IMR-90 (cell line): ENCODE measurements around the gene LRP1-AS. TPM values are rescaled to one million over a fixed set of nuclear protein-coding genes. Genes with fewer than 3 reads are reported as not detected.

Experiments used
- ATAC-seq: fragments of 200-7000 bp; cut with Tn5 transposase; 2 replicates; pipeline ENCODE4 v1.9.1; 2020; ENCODE audit warnings: low read depth, mild to moderate bottlenecking, moderate library complexity
- BruUV-seq: library from RNA; stranded (reverse); fragments of 400-500 nt; replicated peaks from 2 replicates; lab custom pipeline; 2021; lab: Mats Ljungman, UMichigan
- CTCF ChIA-PET: fragments of 300-600 bp; formaldehyde crosslinking; extraction: SDS; loops from one replicate; lab custom pipeline; 2021; ENCODE audit warnings: antibody characterized with exemption; lab: Yijun Ruan, JAX
- POLR2A ChIA-PET: fragments of 300-600 bp; sonication (Branson Sonifier 250); formaldehyde crosslinking; loops from one replicate; lab custom pipeline; 2022; ENCODE audit warnings: antibody characterized with exemption; ENCODE audit not compliant: unreplicated experiment; lab: Charles Lee
- DNase-seq: peaks from one replicate; pipeline ENCODE4 v3.0.0; 2013
- H2AFZ ChIP-seq: replicated peaks from 2 replicates; pipeline ENCODE3; 2013; ENCODE audit warnings: low read length, mild to moderate bottlenecking; ENCODE audit not compliant: poor library complexity
- H2AK5ac ChIP-seq: 2 replicates; pipeline ENCODE4 v1.6.1; 2013; ENCODE audit warnings: low read depth, low read length, inconsistent platforms
- H2AK9ac ChIP-seq: replicated peaks from 2 replicates; pipeline ENCODE3; 2013; ENCODE audit warnings: mild to moderate bottlenecking, low read depth, low read length, moderate library complexity; ENCODE audit not compliant: poor library complexity
- H2BK120ac ChIP-seq: 2 replicates; pipeline ENCODE4 v1.6.1; 2013; ENCODE audit warnings: low read depth, low read length, inconsistent platforms
- H2BK15ac ChIP-seq: 3 replicates; pipeline ENCODE4 v1.6.1; 2013; ENCODE audit warnings: low read depth, low read length, inconsistent platforms
- H2BK20ac ChIP-seq: 2 replicates; pipeline ENCODE4 v1.6.1; 2013; ENCODE audit warnings: low read depth, mild to moderate bottlenecking, inconsistent platforms, low read length, moderate library complexity
- H2BK5ac ChIP-seq: 2 replicates; pipeline ENCODE4 v1.6.1; 2013; ENCODE audit warnings: mild to moderate bottlenecking, low read depth, low read length, inconsistent platforms; ENCODE audit not compliant: poor library complexity, severe bottlenecking
- H3K14ac ChIP-seq: replicated peaks from 2 replicates; pipeline ENCODE4 v1.6.1; 2013; ENCODE audit warnings: low read depth, low read length, inconsistent platforms
- H3K18ac ChIP-seq: 2 replicates; pipeline ENCODE4 v1.6.1; 2013; ENCODE audit warnings: low read depth, low read length, control low read depth
- H3K23ac ChIP-seq: 2 replicates; pipeline ENCODE4 v1.6.1; 2013; ENCODE audit warnings: low read depth, low read length, inconsistent platforms
- H3K27ac ChIP-seq: 2 replicates; pipeline ENCODE4 v1.5.1; 2013; ENCODE audit warnings: mild to moderate bottlenecking, control low read depth, low read length; ENCODE audit not compliant: insufficient read depth
- H3K27me3 ChIP-seq: 2 replicates; pipeline ENCODE4 v1.6.1; 2013; ENCODE audit warnings: low read length; ENCODE audit not compliant: control insufficient read depth, insufficient read depth
- H3K36me3 ChIP-seq: 2 replicates; pipeline ENCODE4 v1.6.1; 2013; ENCODE audit warnings: low read length, mixed read lengths; ENCODE audit not compliant: control insufficient read depth, insufficient read depth
- H3K4ac ChIP-seq: 2 replicates; pipeline ENCODE4 v1.6.1; 2013; ENCODE audit warnings: low read depth, low read length, inconsistent platforms
- H3K4me1 ChIP-seq: 2 replicates; pipeline ENCODE4 v1.6.1; 2013; ENCODE audit warnings: low read length, mixed read lengths; ENCODE audit not compliant: control insufficient read depth, insufficient read depth
- H3K4me2 ChIP-seq: 2 replicates; pipeline ENCODE4 v1.6.1; 2013; ENCODE audit warnings: low read depth, mild to moderate bottlenecking, control low read depth, low read length, moderate library complexity
- H3K4me3 ChIP-seq: 2 replicates; pipeline ENCODE4 v1.5.1; 2013; ENCODE audit warnings: low read depth, mild to moderate bottlenecking, control low read depth, low read length, moderate library complexity; ENCODE audit not compliant: insufficient read depth
- H3K56ac ChIP-seq: 2 replicates; pipeline ENCODE4 v1.6.1; 2013; ENCODE audit warnings: low read length, inconsistent platforms; ENCODE audit not compliant: insufficient read depth; ENCODE audit errors: extremely low read depth
- H3K79me1 ChIP-seq, 2 experiments: 2 replicates each; pipeline ENCODE4 v1.6.1; 2013; ENCODE audit warnings: low read length in 2 of 2, inconsistent platforms in 1 of 2, low read depth in 1 of 2
- H3K9ac ChIP-seq: 2 replicates; pipeline ENCODE4 v1.6.1; 2013; ENCODE audit warnings: low read depth, low read length, control low read depth
- H3K9me1 ChIP-seq: 2 replicates; pipeline ENCODE4 v1.6.1; 2013; ENCODE audit warnings: low read length, inconsistent platforms; ENCODE audit not compliant: insufficient read depth
- H3K9me3 ChIP-seq: 2 replicates; pipeline ENCODE4 v1.6.1; 2013; ENCODE audit warnings: low read length; ENCODE audit not compliant: control insufficient read depth, insufficient read depth
- H4K20me1 ChIP-seq: 2 replicates; pipeline ENCODE4 v1.6.1; 2013; ENCODE audit warnings: low read length, inconsistent platforms; ENCODE audit not compliant: insufficient read depth
- H4K5ac ChIP-seq: 2 replicates; pipeline ENCODE4 v1.6.1; 2013; ENCODE audit warnings: mild to moderate bottlenecking, low read depth, low read length, control low read depth
- H4K8ac ChIP-seq, 2 experiments: 2 replicates each; pipeline ENCODE4 v1.6.1; 2013; ENCODE audit warnings: low read depth in 2 of 2, low read length in 2 of 2, control low read depth in 1 of 2, inconsistent platforms in 1 of 2
- H4K91ac ChIP-seq: 2 replicates; pipeline ENCODE4 v1.6.1; 2013; ENCODE audit warnings: low read depth, low read length, inconsistent platforms; ENCODE audit not compliant: insufficient read depth
- BHLHE40 ChIP-seq: fragments of 150-350 bp; IDR thresholded peaks from 2 replicates; pipeline ENCODE4 v1.6.1; 2016; ENCODE audit warnings: mild to moderate bottlenecking, low read depth, low read length
- CEBPB ChIP-seq: IDR thresholded peaks from 2 replicates; pipeline ENCODE4 v1.6.1; 2012; ENCODE audit warnings: low read depth, low read length, improper control_type of control experiment
- CTCF ChIP-seq: conservative IDR thresholded peaks from 2 replicates; pipeline ENCODE4 v1.5.1; 2012; ENCODE audit warnings: mild to moderate bottlenecking, low read depth, low read length, improper control_type of control experiment
- FOS ChIP-seq: fragments of 150-350 bp; IDR thresholded peaks from 2 replicates; pipeline ENCODE4 v1.6.1; 2016; ENCODE audit warnings: low read depth, low read length
- MAFK ChIP-seq: IDR thresholded peaks from 2 replicates; pipeline ENCODE4 v1.6.1; 2012; ENCODE audit warnings: low read depth, low read length, improper control_type of control experiment
- MAZ ChIP-seq: IDR thresholded peaks from 2 replicates; pipeline ENCODE4 v1.6.1; 2012; ENCODE audit warnings: low read depth, mild to moderate bottlenecking, low read length, improper control_type of control experiment, moderate library complexity, borderline replicate concordance
- RAD21 ChIP-seq: IDR thresholded peaks from 2 replicates; pipeline ENCODE4 v1.6.1; 2012; ENCODE audit warnings: low read length, improper control_type of control experiment
- RCOR1 ChIP-seq: IDR thresholded peaks from 2 replicates; pipeline ENCODE4 v1.6.1; 2012; ENCODE audit warnings: mild to moderate bottlenecking, low read length, improper control_type of control experiment; ENCODE audit not compliant: insufficient replicate concordance
- WGBS, 2 experiments: methylation state at CpG; one replicate each; pipeline versions ENCODE4 v1.1.5 to v1.1.7; 2013; ENCODE audit warnings: missing lambda C conversion rate in 2 of 2; ENCODE audit not compliant: insufficient read length in 1 of 2; ENCODE audit errors: extremely low coverage in 2 of 2; 5-methylcytosine and 5-hydroxymethylcytosine counted together
- dilution Hi-C: fragments of 300-500 bp; cut with HindIII; formaldehyde crosslinking; loops from one replicate; pipeline ENCODE4 v1.14.3; 2018; ENCODE audit warnings: low sequenced_read_pairs; ENCODE audit not compliant: unreplicated experiment
- in situ Hi-C: fragments of 300-500 bp; cut with MboI; formaldehyde crosslinking; loops from 3 replicates; pipeline ENCODE4 v1.14.3; 2019; ENCODE audit warnings: low sequenced_read_pairs, inconsistent platforms, mixed read lengths
- intact Hi-C: fragments of 100-400 bp; cut with micrococcal nuclease; formaldehyde crosslinking; loops from 2 replicates; pipeline ENCODE4 v1.10.0; 2022
- polyA plus RNA-seq, 3 experiments: library from polyadenylated mRNA; depleted of rRNA; stranded (reverse); fragments of >200 nt; gene quantifications; 2 replicates each; pipeline ENCODE4 v1.2.3, GENCODE V29; 2012; ENCODE audit warnings: low replicate concordance in 1 of 3
- total RNA-seq: library from RNA; depleted of rRNA; stranded (reverse); fragments of >200 nt; gene quantifications from 2 replicates; pipeline ENCODE4 v1.2.3, GENCODE V29; 2012
- TF ChIP-seq, protein P1 (sequence below): fragments of 150-350 bp; IDR thresholded peaks from 2 replicates; pipeline ENCODE4 v1.6.1; 2016; ENCODE audit warnings: low read depth, mild to moderate bottlenecking, low read length, moderate library complexity, borderline replicate concordance

The LRP1-AS gene
- total and polyA plus RNA-seq, 2 of the 4 experiments (the other 2 are of a cell fraction), result not detected

DNA sequence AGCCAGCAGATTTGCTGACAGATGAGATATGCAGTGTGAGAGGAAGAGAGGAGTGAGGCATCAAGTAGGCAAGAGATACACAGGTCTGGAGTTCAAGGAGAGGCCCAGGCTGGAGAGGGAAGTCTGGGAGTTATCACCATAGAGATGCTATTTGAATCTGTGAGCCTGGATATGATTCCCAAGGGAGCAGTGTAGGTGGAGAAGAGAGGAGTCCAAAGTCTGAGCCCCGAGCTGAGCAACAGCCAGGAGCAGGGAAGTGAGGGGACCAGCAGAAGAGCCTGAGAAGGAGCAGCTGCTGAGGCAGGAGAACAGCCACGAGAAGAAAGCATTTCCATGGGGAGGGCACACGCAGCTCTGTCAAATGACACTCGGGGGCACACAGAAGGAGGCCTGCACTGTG, 49.0 kb upstream of the LRP1-AS start:
- Histone ChIP-seq H4K5ac (no peak overlapping the region), H3K14ac (no peak overlapping the region), H3K9ac (no peak overlapping the region), H2AK9ac (no peak overlapping the region), H2AFZ (no peak overlapping the region), H4K8ac (no peak overlapping the region), H3K79me1 (peaks cover 12 to 19% of the 10 kb centered on the region in 2 experiments), H3K4me1 (no peaks in the 10 kb centered on the region), H3K4me2 (no peak overlapping the region), H3K56ac (no peak overlapping the region), H2AK5ac (no peak overlapping the region), H3K4me3 (no peak overlapping the region), H4K20me1 (peaks cover 11% of the 10 kb centered on the region), H3K27ac (no peak overlapping the region), H3K4ac (no peak overlapping the region), H3K27me3 (no peaks in the 10 kb centered on the region), H3K9me3 (no peaks in the 10 kb centered on the region), H2BK15ac (no peak overlapping the region), H2BK20ac (no peak overlapping the region), H3K36me3 (peaks cover 100% of the 10 kb centered on the region), H3K9me1 (peaks cover 5% of the 10 kb centered on the region; the same call in 1 of the 2 replicates), H3K18ac (no peak overlapping the region), H3K23ac (no peak overlapping the region), H2BK5ac (no peak overlapping the region), H2BK120ac (no peak overlapping the region), H4K91ac (no peak overlapping the region)
- WGBS, 2 experiments, result 62% methylated on average over 3 of the region's 4 CpGs; no CpG with 5 or more reads in 1 of the 2 experiments
- in situ Hi-C loops (no loop called here), dilution Hi-C loops (no loop called here), intact Hi-C loops (no loop called here)
- ATAC-seq (no peak), DNase-seq (no peak)
- TF ChIP-seq CEBPB (no peak), RCOR1 (no peak), CTCF (no peak), MAFK (0 out of 2 replicates have a peak, but pooled peaks have one; percentile 5), MAZ (no peak), FOS (no peak), BHLHE40 (no peak), RAD21 (no peak)
- TF ChIP-seq, protein P1, sequence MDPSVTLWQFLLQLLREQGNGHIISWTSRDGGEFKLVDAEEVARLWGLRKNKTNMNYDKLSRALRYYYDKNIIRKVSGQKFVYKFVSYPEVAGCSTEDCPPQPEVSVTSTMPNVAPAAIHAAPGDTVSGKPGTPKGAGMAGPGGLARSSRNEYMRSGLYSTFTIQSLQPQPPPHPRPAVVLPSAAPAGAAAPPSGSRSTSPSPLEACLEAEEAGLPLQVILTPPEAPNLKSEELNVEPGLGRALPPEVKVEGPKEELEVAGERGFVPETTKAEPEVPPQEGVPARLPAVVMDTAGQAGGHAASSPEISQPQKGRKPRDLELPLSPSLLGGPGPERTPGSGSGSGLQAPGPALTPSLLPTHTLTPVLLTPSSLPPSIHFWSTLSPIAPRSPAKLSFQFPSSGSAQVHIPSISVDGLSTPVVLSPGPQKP, result no peak
- CTCF ChIA-PET, result no interaction called here
- POLR2A ChIA-PET, result no interaction called here
- no TSS peak for BruUV-seq
